ENCODE results near the gene CXCL9. TPM values are rescaled to one million over a fixed set of nuclear protein-coding genes. Genes with fewer than 3 reads are reported as not detected.
A peak's percentile ranks its signal among the peaks of the same experiment; 100 is the strongest.

The CXCL9 gene
- total and polyA plus RNA-seq, 9 donors, result 0.04 to 0.41 (median 0.05) TPM; not detected in 2

DNA sequence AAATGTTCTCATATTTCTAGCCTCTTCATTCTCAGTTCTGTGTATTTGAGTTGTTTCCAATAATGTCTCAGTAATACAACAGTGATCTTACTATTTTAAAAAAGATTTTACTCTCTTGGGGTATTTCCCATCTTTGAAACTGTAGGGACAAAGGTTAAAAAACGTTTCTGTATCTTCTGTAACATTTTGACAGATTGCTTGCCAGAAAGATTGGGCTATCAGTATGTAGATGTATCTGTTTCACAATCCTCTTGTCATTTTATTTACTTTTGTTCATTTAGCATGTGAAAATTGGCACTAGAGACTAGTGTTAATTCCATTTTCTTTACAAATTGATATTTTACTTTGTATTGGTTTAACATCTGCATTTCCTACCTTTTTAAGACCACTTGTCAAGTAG, 6.2 kb upstream of the CXCL9 start:
- peak; percentile 32 for DNase-seq
- WGBS (ENCODE audit: insufficient coverage), result no CpG with 5 or more reads among the region's 1 CpG
- Histone ChIP-seq H3K4me3 (ENCODE audit: low read length) (no peak overlapping the region), H3K36me3 (ENCODE audit: control insufficient read depth, insufficient read depth, low read length) (no peaks in the 10 kb centered on the region), H3K27ac (ENCODE audit: low read length) (no peak overlapping the region), H3K9me3 (replicated peaks; ENCODE audit: control insufficient read depth, low read depth, low read length) (no peaks in the 10 kb centered on the region), H3K4me1 (ENCODE audit: control insufficient read depth, insufficient read depth, low read length) (peaks cover 10% of the 10 kb centered on the region), H3K27me3 (ENCODE audit: control insufficient read depth, insufficient read depth, low read length) (no peaks in the 10 kb centered on the region)

DNA sequence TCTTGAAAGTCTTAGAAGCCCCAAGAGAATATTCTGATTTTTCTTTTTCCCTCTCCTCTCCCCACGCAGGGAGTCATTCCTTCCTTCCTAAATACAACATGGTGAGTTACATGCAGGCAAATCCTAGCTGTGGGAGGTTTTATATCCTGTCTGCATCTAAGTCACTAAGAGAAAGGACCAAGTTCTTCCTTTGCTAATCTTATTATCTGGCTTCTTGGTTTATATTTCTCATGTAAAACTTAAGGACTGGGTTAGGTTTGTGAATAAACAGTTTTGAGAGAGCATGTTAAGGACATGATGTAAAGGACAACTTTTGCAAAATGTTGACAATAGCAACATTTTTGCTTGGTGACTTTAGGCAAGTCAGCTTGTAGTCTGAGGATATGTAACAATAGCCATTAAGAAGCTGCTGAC, 5.1 kb upstream of the CXCL9 start:
- Histone ChIP-seq H3K4me1 (ENCODE audit: control insufficient read depth, insufficient read depth, low read length) (peaks cover 10% of the 10 kb centered on the region), H3K27ac (ENCODE audit: low read length) (peak overlapping the region; percentile 93), H3K36me3 (ENCODE audit: control insufficient read depth, insufficient read depth, low read length) (no peaks in the 10 kb centered on the region), H3K27me3 (ENCODE audit: control insufficient read depth, insufficient read depth, low read length) (no peaks in the 10 kb centered on the region), H3K4me3 (ENCODE audit: low read length) (no peak overlapping the region), H3K9me3 (replicated peaks; ENCODE audit: control insufficient read depth, low read depth, low read length) (no peaks in the 10 kb centered on the region)
- no peak for DNase-seq
- WGBS (ENCODE audit: insufficient coverage), result no CpG with 5 or more reads among the region's 1 CpG

DNA sequence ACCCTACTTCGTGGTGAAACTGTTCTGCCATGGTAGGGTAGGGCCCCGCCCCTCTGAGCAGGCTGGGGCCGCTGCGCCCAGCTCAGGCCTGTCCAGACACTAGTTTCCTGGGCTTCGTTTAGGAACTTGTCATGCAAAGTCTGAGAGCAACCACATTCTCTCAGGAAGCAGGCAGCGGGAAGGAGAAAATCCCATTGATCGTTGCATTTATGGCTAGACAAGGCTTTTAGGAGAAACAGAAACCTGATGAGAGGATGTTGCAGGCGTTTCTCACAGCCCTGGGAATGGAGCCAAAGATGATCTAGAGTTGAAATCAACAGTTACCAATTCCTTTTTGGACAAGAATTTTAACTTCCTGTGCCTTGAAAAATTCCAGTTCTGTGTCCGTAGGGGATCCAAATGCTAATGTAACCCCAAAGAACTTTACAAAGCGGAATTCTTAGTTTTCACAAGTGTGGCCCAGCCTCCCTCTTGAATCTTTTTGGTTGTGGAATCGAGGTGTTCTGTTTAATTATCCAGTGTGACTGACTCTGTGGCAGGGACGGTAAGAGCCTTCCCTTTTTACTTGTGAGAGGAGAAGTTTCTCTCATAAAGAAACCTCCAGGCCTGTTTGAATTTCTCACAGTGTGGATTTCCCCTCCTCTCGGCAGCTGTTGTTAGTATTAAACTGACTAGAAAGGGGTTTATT, 4.5 kb upstream of the CXCL9 start:
- Histone ChIP-seq H3K36me3 (ENCODE audit: control insufficient read depth, insufficient read depth, low read length) (no peaks in the 10 kb centered on the region), H3K27me3 (ENCODE audit: control insufficient read depth, insufficient read depth, low read length) (no peaks in the 10 kb centered on the region), H3K4me1 (ENCODE audit: control insufficient read depth, insufficient read depth, low read length) (peaks cover 10% of the 10 kb centered on the region), H3K4me3 (ENCODE audit: low read length) (no peak overlapping the region), H3K9me3 (replicated peaks; ENCODE audit: control insufficient read depth, low read depth, low read length) (no peaks in the 10 kb centered on the region), H3K27ac (ENCODE audit: low read length) (peak overlapping the region; percentile 93)
- 33% methylated on average over 7 of the region's 13 CpGs for WGBS (ENCODE audit: insufficient coverage)
- DNase-seq, result peak; percentile 96

DNA sequence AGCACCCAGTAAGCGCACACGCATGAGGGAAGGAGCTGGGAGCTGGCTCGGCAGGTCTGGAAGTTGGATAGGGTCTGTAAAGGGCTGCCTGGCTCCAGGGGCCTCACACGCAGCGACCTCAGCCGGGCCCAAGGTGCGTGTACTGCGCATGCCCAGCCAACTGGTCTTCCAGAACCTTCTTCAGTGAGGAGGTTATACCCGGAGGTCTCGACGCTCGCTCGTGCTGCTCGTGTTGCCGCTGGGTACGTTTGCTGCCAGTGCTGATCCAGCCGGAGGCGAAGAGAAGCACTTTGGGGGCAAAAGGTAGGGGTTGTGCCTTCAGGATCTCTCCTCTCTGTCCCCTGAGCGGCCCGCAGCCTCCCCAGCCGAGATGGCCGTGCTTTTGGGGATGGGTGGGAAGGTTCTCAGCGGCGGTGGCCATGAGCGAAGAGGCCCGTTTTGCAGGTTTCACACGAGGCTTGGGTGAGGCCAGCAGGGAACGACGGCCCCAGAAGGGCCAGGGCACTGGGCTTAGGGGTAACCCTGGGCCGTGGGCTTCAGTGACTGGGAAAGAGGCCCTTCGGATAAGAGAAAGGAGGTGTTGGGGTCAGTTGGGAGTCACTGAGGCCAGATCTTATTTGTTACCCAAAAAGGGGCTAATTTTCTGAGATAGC, 3.8 kb upstream of the CXCL9 start:
- DNase-seq, result no peak
- H3K4me3 ChIP-seq (ENCODE audit: low read length), result no peak overlapping the region
- no peaks in the 10 kb centered on the region for H3K36me3 ChIP-seq (ENCODE audit: control insufficient read depth, insufficient read depth, low read length)
- peak overlapping the region; percentile 93 for H3K27ac ChIP-seq (ENCODE audit: low read length)
- peaks cover 10% of the 10 kb centered on the region for H3K4me1 ChIP-seq (ENCODE audit: control insufficient read depth, insufficient read depth, low read length)
- H3K9me3 ChIP-seq (replicated peaks; ENCODE audit: control insufficient read depth, low read depth, low read length), result no peaks in the 10 kb centered on the region
- WGBS (ENCODE audit: insufficient coverage), result 92% methylated on average over 24 of the region's 31 CpGs
- H3K27me3 ChIP-seq (ENCODE audit: control insufficient read depth, insufficient read depth, low read length), result no peaks in the 10 kb centered on the region

DNA sequence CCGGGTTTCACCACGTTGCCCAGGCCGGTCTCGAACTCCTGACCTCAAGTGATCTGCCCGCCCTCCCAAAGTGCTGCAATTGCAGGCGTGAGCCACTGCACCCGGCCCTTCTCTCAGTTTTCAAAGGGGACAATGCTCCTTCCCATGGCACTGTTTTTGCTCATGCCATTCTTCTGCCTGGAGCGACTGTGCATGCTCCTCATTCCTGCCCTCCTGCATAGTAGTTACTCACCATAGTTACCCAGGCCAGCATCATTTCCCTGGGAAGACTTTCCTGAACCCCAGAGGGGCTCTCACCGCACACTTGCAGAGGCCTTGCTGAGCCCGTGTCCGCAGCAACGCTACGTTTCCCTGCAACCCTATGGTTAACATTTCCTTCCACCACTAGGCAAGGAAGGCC, 3.3 kb upstream of the CXCL9 start:
- no peak for DNase-seq
- H3K9me3 ChIP-seq (replicated peaks; ENCODE audit: control insufficient read depth, low read depth, low read length), result no peaks in the 10 kb centered on the region

DNA sequence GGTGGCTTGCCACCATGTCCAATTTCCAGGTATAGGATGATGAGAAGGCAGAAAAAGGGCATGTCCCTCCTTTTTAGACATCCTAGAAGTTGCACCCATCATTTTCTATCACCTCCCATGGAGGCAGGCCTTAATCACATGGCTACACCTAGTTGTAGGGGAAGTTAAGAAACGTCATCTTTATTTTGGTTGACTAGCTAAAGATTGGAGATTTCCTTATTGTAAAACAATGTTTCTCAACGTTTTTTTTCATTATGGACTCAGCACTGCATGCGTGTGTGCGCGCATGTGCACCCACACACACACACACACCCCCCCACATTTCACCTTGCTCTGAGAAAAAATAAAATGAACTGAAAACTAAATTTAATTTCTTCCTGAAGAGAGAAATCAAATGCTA, 2.0 kb upstream of the CXCL9 start:
- no CpG with 5 or more reads among the region's 5 CpGs for WGBS (ENCODE audit: insufficient coverage)
- DNase-seq, result no peak
- peaks cover 10% of the 10 kb centered on the region for H3K4me1 ChIP-seq (ENCODE audit: control insufficient read depth, insufficient read depth, low read length)
- no peak overlapping the region for H3K4me3 ChIP-seq (ENCODE audit: low read length)
- no peaks in the 10 kb centered on the region for H3K36me3 ChIP-seq (ENCODE audit: control insufficient read depth, insufficient read depth, low read length)
- no peaks in the 10 kb centered on the region for H3K27me3 ChIP-seq (ENCODE audit: control insufficient read depth, insufficient read depth, low read length)
- no peaks in the 10 kb centered on the region for H3K9me3 ChIP-seq (replicated peaks; ENCODE audit: control insufficient read depth, low read depth, low read length)
- H3K27ac ChIP-seq (ENCODE audit: low read length), result no peak overlapping the region

More for the DNA sequence above, 3.3 kb upstream of the CXCL9 start:
- Histone ChIP-seq H3K4me3 (ENCODE audit: low read length) (no peak overlapping the region), H3K27ac (ENCODE audit: low read length) (no peak overlapping the region), H3K36me3 (ENCODE audit: control insufficient read depth, insufficient read depth, low read length) (no peaks in the 10 kb centered on the region), H3K4me1 (ENCODE audit: control insufficient read depth, insufficient read depth, low read length) (peaks cover 10% of the 10 kb centered on the region), H3K27me3 (ENCODE audit: control insufficient read depth, insufficient read depth, low read length) (no peaks in the 10 kb centered on the region)
- WGBS (ENCODE audit: insufficient coverage), result 93% methylated on average over 9 of the region's 13 CpGs

DNA sequence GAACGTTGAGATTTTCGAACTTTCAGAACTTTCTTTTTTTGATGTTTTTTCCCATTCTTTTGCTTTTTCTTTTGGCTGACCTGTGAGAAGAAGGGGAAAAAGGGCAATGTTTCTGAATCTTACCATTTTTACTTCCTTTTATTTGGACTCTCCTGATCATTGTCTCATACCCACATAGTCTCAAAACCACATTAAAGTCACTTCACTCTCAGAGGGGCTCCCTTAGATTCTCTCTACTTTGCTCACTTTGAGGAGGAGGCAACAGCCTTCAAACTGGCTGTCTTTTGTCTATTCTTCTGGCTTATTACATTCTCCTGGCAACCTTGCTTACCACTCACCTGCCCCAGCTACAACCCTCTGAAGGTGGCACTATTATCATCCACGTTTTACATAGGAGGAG, 3.7 kb downstream of the CXCL9 start:
- H3K27ac ChIP-seq (ENCODE audit: low read length), result no peak overlapping the region
- no peak overlapping the region for H3K4me3 ChIP-seq (ENCODE audit: low read length)
- no peak for DNase-seq
- no peaks in the 10 kb centered on the region for H3K9me3 ChIP-seq (replicated peaks; ENCODE audit: control insufficient read depth, low read depth, low read length)
- H3K36me3 ChIP-seq (ENCODE audit: control insufficient read depth, insufficient read depth, low read length), result no peaks in the 10 kb centered on the region
- no CpG with 5 or more reads among the region's 3 CpGs for WGBS (ENCODE audit: insufficient coverage)
- H3K4me1 ChIP-seq (ENCODE audit: control insufficient read depth, insufficient read depth, low read length), result no peaks in the 10 kb centered on the region
- no peaks in the 10 kb centered on the region for H3K27me3 ChIP-seq (ENCODE audit: control insufficient read depth, insufficient read depth, low read length)

DNA sequence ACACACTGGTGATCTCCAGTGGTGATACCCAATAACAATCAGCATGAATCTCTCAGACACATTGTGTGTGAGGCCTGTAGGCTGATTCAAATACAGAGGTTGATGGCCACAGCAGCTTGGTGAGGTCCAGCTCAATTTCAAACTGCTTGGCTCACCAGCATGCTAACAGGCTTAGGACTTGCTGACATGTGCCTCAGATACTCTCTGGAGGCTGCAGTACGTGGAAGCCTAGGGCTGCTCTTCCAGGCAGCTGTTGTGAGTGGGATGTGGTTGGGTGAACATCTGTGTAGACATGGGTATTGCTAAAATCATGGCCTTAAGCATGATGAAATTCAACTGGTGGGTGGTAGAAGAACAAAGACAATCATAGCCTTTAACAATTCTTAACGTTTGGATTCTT, 4.3 kb downstream of the CXCL9 start:
- WGBS (ENCODE audit: insufficient coverage), result no CpG with 5 or more reads among the region's 2 CpGs
- H3K4me3 ChIP-seq (ENCODE audit: low read length), result no peak overlapping the region
- H3K27me3 ChIP-seq (ENCODE audit: control insufficient read depth, insufficient read depth, low read length), result no peaks in the 10 kb centered on the region
- peak; percentile 35 for DNase-seq
- no peaks in the 10 kb centered on the region for H3K4me1 ChIP-seq (ENCODE audit: control insufficient read depth, insufficient read depth, low read length)
- H3K36me3 ChIP-seq (ENCODE audit: control insufficient read depth, insufficient read depth, low read length), result no peaks in the 10 kb centered on the region
- no peaks in the 10 kb centered on the region for H3K9me3 ChIP-seq (replicated peaks; ENCODE audit: control insufficient read depth, low read depth, low read length)
- H3K27ac ChIP-seq (ENCODE audit: low read length), result no peak overlapping the region

DNA sequence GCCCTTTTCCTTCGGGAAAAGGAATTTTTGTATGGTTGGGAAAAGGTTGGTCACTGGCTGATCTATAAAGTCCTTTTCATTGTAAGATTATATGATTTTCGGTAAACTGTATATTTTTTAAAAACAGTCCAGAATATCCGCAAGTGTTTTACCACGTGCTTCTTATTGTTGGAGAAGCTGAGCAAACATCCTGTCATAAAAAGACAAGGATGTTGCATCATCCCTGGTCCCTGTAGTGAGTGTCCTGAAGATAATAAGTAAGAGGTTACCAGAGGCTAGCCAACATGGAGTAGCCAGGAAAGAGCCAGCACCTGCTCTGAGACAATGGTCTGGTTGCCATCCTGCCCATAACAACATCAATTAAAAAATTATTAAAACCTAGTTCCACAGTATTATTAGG, 5.1 kb downstream of the CXCL9 start:
- Histone ChIP-seq H3K27me3 (ENCODE audit: control insufficient read depth, insufficient read depth, low read length) (no peaks in the 10 kb centered on the region), H3K36me3 (ENCODE audit: control insufficient read depth, insufficient read depth, low read length) (no peaks in the 10 kb centered on the region), H3K4me1 (ENCODE audit: control insufficient read depth, insufficient read depth, low read length) (no peaks in the 10 kb centered on the region), H3K4me3 (ENCODE audit: low read length) (no peak overlapping the region), H3K27ac (ENCODE audit: low read length) (no peak overlapping the region), H3K9me3 (replicated peaks; ENCODE audit: control insufficient read depth, low read depth, low read length) (no peaks in the 10 kb centered on the region)
- peak; percentile 33 for DNase-seq
- no CpG with 5 or more reads among the region's 4 CpGs for WGBS (ENCODE audit: insufficient coverage)

DNA sequence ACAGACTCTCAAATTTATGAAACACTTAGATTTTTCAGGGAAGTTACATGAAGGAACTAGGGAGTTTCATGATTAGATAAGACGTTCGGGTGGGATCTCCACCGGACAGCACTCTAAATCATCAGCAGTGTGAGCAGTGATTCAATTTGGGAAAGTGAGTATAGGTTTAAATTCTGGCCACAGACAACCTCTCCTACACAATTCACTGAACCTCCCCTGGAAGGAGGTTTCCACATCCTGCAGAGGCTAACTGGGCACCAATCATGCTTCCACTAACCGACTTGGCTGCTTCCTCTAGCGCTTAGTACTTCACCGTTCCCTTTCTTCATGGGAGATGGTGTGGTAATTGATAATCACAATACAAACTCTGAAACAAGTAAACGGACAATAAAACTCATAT, 5.6 kb downstream of the CXCL9 start:
- DNase-seq, result no peak
- H3K4me3 ChIP-seq (ENCODE audit: low read length), result no peak overlapping the region
- H3K9me3 ChIP-seq (replicated peaks; ENCODE audit: control insufficient read depth, low read depth, low read length), result no peaks in the 10 kb centered on the region
- WGBS (ENCODE audit: insufficient coverage), result no CpG with 5 or more reads among the region's 7 CpGs
- H3K4me1 ChIP-seq (ENCODE audit: control insufficient read depth, insufficient read depth, low read length), result no peaks in the 10 kb centered on the region
- H3K27me3 ChIP-seq (ENCODE audit: control insufficient read depth, insufficient read depth, low read length), result no peaks in the 10 kb centered on the region
- H3K27ac ChIP-seq (ENCODE audit: low read length), result no peak overlapping the region
- H3K36me3 ChIP-seq (ENCODE audit: control insufficient read depth, insufficient read depth, low read length), result no peaks in the 10 kb centered on the region

Data from muscle of leg (tissue), 11 donors.